Germinal center (tissue), 1 donor: Measurements from ENCODE around the gene SLPI.

Experiments
- DNase-seq: peaks from one replicate; pipeline ENCODE4 v3.0.0; 2012; ENCODE audit warnings: mixed read lengths, low spot score

Gene SLPI

GRCh38 chr20:45269754-45270270 is 15.4 kb upstream of the SLPI start:
- no peak for DNase-seq

- no peak for DNase-seq
Measured at GRCh38 chr20:45269056-45269455, 14.7 kb upstream of the SLPI start.

DNA sequence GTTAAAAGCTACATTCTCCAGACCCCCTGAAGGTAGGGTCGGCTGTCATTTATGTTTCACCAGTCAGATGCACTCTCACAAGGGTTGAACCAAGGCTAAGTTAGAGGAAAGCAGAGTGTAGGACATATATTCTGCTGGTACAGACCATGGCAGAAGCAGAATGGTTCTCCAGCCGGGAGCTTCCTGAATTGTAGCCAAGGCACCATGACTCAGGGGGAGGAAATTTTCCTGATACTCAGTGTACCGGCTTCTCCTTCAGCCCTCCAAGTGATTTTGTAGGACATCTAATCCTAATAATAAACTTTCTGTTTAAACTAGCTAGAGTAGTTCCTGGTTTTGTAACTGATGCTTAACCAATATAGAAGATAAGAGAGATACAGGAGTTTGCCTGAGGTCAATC is 14.2 kb upstream of the SLPI start:
- DNase-seq = no peak

- no peak for DNase-seq
Measured at GRCh38 chr20:45266977-45267376, 12.6 kb upstream of the SLPI start.

- DNase-seq = no peak
Measured at GRCh38 chr20:45263556-45264266, 9.3 kb upstream of the SLPI start.

- no peak for DNase-seq
Measured at GRCh38 chr20:45258664-45259063, 4.3 kb upstream of the SLPI start.

DNA sequence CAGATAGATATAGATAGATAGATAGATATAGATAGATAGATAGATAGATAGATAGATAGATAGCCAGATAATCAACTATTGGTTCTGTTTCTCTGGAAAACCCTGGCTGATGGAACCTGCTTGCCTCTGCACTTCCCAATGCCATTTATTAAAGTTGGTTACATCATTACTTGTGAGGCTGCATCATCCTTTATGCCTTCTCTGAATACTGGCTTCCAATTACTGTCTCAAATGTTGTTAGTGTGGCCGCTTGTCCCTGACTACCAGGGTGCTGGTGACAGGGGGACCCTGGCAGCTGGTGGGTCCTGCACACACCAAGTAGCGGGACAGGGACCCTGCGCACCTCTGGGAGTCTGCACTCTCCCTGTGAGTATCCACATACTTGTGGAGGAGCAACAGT is 3.9 kb upstream of the SLPI start:
- no peak for DNase-seq

DNA sequence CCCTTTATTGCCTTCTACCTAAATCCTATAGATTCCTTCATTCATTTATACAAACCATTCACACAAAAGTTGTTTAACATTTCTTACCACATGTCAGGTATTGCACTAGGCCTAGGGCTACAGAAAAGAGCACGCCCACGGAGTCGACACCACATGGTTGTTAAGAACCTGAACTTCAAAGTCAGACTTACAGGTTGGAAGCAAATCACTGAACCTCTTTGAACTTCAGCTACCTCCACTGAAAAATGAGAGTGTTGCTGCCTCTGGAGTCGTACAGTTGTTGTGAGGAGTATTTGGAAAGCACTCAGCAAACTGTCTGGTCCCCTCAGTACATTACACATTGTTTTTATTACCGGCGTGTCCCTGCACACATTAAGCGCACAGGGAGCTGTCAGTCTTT is 3.3 kb upstream of the SLPI start:
- no peak for DNase-seq

DNA sequence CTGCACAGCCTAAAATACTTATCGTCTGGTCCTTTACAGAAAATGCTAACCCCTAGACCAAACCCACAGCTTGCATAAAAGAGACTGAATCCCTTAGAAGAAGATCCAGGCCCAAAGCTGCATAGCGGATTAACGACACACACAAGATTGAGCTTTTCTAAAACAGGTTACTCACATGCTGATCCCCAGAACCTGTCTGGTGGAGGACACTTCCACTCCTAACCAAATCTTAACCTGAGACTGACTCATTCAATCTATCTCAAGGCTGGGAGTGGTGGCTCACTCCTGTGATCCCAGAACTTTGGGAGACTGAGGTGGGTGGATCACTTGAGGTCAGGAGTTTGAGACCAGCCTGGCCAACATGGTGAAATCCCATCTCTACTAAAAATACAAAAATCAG is 2.8 kb upstream of the SLPI start:
- DNase-seq = no peak

- no peak for DNase-seq
Measured at GRCh38 chr20:45253261-45253660, 1.1 kb downstream of the SLPI start.

DNA sequence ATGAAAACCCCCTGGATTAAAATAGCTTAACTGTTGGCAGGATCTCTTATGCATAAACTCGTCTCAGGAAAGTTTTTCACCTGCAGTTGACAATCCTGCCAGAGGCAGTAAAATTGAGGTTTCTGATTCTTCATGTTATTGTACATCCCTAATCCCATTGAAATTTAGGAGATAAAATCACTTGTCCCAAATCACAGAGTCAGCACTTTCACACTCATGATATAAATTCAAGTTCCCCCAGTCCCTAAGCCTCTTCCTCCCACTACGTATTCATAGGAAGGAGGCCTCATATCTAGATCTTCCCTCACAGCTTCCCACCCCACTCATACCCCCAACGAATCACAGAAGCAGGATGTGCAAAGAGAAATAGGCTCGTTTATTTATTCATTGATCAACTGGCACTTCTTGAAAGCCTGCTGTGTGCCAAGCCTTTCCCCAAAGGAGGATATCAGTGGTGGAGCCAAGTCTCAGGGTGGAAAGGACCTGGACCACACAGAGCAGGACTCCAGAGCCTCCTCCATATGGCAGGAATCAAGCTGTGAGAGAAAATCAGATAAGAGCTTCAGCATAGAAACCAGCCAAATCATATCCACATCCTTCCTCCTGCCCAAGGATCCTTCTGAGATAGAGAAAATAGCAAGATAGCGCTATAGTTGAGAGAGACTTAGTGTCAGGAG is 2.3 kb downstream of the SLPI start:
- DNase-seq = no peak

DNA sequence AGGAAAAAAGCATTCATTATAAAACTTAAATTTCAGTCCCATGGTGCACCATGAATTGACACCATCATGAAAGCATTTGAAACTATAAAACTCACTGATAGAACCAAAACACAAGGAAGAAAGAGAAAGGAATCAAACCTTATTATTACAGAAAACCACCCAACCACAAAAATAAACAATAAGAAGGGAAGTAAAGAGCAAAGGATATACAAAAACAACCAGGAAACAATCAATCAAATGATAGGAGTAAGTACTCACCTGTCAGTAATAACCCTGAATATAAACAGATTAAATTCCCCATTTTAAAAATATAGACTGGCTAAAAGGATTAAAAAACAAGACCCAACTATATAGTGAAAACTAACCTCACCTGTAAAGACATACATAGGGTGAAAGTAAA is 5.8 kb downstream of the SLPI start:
- no peak for DNase-seq

- no peak for DNase-seq
Measured at GRCh38 chr20:45247865-45248264, 6.5 kb downstream of the SLPI start.

DNA sequence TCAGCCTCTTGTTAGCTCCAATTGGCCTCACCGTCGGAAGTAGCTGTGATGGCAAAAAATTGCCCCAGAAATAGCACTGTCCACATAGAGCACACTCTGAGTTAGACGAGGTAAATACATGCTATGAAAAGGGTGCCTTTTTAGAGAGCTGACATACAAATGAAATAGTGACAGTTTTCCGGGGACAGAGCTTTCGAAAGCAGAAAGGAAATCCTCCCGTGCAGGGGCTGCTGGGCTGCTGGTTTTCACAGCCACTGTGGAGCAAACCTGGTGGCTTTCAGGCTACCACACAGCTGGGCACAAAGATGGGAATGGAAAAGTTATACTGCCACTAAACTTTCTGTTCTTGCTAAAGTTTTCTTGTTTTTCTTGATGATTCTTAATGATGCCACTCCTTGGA is 8.3 kb downstream of the SLPI start:
- DNase-seq = no peak

DNA sequence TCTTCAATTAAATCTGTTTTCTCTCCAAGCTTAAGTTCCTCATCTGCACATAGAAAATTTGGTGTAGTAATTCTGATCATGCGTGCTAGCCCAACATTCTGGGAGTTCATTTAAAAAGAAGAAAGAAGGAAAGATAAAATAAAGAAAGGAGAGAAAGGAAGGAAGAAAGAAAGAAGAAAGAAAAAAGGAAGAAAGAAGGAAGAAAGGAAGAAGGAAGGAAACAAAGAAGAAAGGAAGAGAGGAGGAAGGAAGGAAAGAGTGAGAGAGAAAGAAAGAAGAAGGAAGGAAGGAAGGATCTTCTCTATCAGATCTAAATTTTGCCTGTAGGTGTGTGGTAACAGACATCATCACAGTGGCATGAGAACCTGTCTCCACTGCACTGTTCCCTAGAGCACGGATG is 16.2 kb downstream of the SLPI start:
- DNase-seq = no peak

- DNase-seq = no peak
Measured at GRCh38 chr20:45235995-45236394, 18.4 kb downstream of the SLPI start.

GRCh38 chr20:45230631-45231030 is 23.7 kb downstream of the SLPI start:
- no peak for DNase-seq

- peak; percentile 19 for DNase-seq
Measured at GRCh38 chr20:45229264-45230056, 24.9 kb downstream of the SLPI start.

DNA sequence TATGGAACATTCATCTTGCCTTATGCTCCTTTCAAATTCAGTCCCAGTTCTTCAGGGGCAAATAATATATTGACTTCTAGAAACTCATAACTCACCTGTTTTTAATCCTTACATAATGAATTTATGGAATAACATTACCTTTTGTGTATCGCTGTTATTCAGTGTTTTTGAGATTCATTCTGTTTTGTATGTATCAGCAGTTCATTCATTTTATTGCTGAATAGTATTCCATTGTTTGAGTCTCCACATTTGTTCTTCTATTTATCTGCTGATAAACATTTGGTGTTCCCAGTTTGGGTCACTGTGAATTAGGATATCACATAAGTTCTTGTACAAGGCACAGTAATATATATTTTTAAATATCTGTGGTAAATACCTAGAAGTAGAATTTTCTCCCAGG is 28.1 kb downstream of the SLPI start:
- no peak for DNase-seq

GRCh38 chr20:45223136-45223535 is 31.2 kb downstream of the SLPI start:
- DNase-seq = no peak

DNA sequence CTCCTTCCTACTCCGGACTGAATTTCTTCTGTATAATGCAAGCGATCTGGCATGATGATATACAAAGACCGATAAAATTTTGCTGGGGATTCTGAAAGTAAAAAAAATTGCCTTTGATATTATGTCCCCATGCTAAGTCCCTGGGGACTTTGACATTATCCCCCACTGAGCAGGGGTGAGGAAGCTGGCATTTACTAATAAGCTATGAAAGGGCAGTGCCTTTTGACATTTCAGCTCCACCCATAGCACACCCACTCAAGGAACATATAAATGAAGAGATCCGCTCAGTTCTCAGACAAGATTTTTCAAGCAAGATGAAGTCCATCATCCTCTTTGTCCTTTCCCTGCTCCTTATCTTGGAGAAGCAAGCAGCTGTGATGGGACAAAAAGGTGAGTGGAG is 33.3 kb downstream of the SLPI start, which contains the start of gene SEMG2:
TSS of gene SEMG2 (plus strand) at position 298 of the 400 bp plus-strand sequence. CDS start at position 315, 17 bp downstream.
- DNase-seq = no peak

DNA sequence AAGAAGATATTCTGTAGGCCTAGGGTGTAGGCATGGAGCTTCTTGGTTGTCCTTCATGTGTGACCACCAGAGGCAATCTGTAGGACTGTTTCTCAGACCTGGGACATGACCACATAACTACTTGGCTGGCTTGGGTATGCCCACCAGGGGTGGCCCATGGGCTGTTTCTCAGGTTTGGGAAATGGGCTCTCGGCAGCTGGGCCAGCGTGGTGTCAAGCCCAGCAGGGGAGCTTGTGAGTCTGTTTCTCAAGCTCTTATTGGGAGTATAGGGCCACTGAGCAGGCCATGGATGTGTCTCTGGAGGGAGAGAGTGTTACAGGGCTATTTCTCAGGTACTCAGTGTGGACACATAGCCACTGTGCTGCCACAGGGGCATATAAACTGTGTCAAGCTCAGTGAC is 35.7 kb downstream of the SLPI start:
- DNase-seq = no peak

DNA sequence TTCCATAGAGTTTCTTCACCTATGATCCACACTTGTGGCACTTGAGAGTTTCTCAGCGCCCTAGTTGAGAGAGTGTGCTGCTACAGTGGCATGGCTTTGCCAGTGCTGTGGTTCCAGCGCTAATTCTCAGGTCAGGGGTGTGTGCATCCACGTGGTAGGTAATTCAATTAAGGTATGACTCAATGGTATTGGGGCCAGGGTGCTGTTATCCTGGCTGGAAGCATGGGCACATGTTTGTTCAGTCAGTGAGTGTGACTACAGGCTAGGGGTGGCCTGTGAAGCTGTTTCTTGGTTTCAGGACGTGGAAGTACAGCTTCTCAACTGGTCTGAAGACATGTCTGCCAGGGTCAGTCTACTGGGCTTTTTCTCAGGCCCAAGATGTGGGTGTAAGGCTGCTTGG is 36.2 kb downstream of the SLPI start:
- DNase-seq = no peak
